DOHH2 (cell line): Measurements from ENCODE around the gene EIF6.

Experiments used
- CTCF ChIP-seq: fragments of 200-600 bp; sonication (generic); IDR thresholded peaks from one replicate; pipeline ENCODE4 v1.5.1; 2014; ENCODE audit warnings: antibody characterized with exemption, mild to moderate bottlenecking, low read depth, low read length; ENCODE audit not compliant: poor library complexity, severe bottlenecking
- EZH2phosphoT487 ChIP-seq: fragments of 200-600 bp; sonication (generic); IDR thresholded peaks from 2 replicates; pipeline ENCODE4 v1.6.1; 2017; ENCODE audit warnings: borderline replicate concordance, mild to moderate bottlenecking, antibody characterized with exemption, low read length, moderate library complexity, mixed read lengths

GRCh38 chr20:35286899-35287508, 2.4 kb upstream of the EIF6 start:
- TF ChIP-seq EZH2phosphoT487 (no peak), CTCF (no peak)
